Lower leg skin (tissue), 3 donors: ENCODE results near the gene STOM.

Experiments
- CTCF ChIP-seq, 3 donors: fragments of 450-650 bp; IDR thresholded peaks; one replicate each; pipeline ENCODE4 v1.5.1; 2016; ENCODE audit warnings: antibody characterized with exemption in 3 of 3, mild to moderate bottlenecking in 3 of 3, moderate library complexity in 2 of 3
- POLR2A ChIP-seq, 2 donors: fragments of 450-650 bp; IDR thresholded peaks; one replicate each; pipeline ENCODE4 v1.6.1; 2016 to 2017; ENCODE audit warnings: antibody characterized with exemption in 2 of 2, mild to moderate bottlenecking in 1 of 2, moderate library complexity in 1 of 2

- TF ChIP-seq CTCF (IDR thresholded peaks at IDR 0.05), result no peak
- TF ChIP-seq POLR2A (IDR thresholded peaks at IDR 0.05), result no peak
These were observed 77.2 kb downstream of the STOM start for GRCh38 chr9:121292801-121293241.
